ENCODE results near the gene CYP11A1.

DNA sequence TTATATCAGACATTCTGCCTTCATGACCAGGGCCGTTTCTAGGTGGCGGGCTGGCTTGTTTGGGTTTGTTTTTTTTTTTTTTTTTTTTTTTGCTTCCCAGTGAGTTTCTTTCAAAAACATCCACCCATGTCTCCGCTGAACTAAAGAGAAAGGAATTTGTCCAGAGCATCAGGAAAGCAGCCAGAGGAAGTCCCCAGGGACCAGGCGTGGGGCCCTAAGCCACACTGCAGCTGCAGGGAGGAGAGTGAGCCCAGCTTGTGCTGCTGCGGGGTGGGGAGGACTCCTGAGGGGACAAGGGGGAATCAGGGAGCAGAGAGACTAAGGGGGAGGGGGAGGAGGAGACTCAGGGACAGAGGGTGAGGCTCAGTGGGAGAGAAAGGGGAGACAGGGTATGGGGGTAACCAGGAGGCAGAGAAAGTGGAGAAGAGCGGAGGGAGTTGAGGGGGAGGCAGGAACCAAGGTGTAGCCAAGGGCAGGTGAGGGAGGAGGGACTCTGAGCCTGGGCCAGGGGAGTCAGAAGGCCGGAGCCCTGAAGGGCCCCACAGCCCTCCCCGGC, 49.5 kb downstream of the CYP11A1 start:
- TF ChIP-seq CTCF (IDR thresholded peaks at IDR 0.05; ENCODE audit: insufficient read depth, low read length), result no peak
- TF ChIP-seq REST (IDR thresholded peaks at IDR 0.05; ENCODE audit: insufficient replicate concordance, low read depth), result no peak

Data from HL-60 (cell line).